Endothelial cell of umbilical vein (primary cell): ENCODE data around the gene ARID3B.

Source experiments
- EZH2 ChIP-seq: IDR thresholded peaks from 2 replicates; pipeline ENCODE4 v1.6.1; 2012; ENCODE audit warnings: borderline replicate concordance, low read depth, mild to moderate bottlenecking, moderate library complexity, low read length, inconsistent platforms; ENCODE audit not compliant: severe bottlenecking
- TF ChIP-seq, protein P1 (sequence below), 2 donors: IDR thresholded peaks; 1 replicate in 1 of 2; 2 replicates in 1 of 2; pipeline ENCODE4 v1.5.1; 2011; ENCODE audit warnings: low read length in 2 of 2, mild to moderate bottlenecking in 2 of 2, moderate library complexity in 2 of 2, control low read depth in 1 of 2, inconsistent platforms in 1 of 2, low read depth in 1 of 2; ENCODE audit not compliant: insufficient read depth in 1 of 2; ENCODE audit errors: extremely low read depth in 1 of 2

DNA sequence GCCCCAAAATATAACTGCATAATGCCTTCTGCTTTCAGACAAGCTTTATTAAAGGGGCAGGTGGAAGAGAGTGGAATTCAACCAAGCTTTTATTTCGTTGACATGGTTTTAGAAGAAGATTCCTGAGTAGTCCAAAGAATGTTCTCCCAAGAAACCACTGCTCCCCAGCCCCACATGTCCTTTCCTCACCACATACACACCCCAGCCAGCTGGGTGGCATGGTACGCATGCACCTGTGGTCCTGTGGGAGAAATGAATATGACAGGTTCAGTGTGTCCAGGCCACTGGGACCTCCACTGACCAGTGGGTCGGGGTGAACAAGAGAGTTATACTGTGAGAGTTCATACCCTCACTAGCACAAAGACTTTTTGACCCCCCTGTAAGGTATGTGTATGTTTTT lies 30.2 kb downstream of the ARID3B start:
- no peak for TF ChIP-seq EZH2
- TF ChIP-seq, protein P1, sequence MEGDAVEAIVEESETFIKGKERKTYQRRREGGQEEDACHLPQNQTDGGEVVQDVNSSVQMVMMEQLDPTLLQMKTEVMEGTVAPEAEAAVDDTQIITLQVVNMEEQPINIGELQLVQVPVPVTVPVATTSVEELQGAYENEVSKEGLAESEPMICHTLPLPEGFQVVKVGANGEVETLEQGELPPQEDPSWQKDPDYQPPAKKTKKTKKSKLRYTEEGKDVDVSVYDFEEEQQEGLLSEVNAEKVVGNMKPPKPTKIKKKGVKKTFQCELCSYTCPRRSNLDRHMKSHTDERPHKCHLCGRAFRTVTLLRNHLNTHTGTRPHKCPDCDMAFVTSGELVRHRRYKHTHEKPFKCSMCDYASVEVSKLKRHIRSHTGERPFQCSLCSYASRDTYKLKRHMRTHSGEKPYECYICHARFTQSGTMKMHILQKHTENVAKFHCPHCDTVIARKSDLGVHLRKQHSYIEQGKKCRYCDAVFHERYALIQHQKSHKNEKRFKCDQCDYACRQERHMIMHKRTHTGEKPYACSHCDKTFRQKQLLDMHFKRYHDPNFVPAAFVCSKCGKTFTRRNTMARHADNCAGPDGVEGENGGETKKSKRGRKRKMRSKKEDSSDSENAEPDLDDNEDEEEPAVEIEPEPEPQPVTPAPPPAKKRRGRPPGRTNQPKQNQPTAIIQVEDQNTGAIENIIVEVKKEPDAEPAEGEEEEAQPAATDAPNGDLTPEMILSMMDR (IDR thresholded peaks at IDR 0.05; ENCODE audit: extremely low read depth in 1 of 2, insufficient read depth in 1 of 2, low read depth in 1 of 2, low read length in 2 of 2) = no peak
